Upper lobe of left lung (tissue), 4 donors: Measurements from ENCODE around the gene AQP2.

Experiments used
- CTCF ChIP-seq, 6 experiments: fragments of 450-650 bp in 4 of 6; fragments of 200-600 bp in 2 of 6; sonication (generic) in 2 of 6; IDR thresholded peaks; one replicate each; pipeline ENCODE4 v1.5.1; 2016 to 2019; ENCODE audit warnings: antibody characterized with exemption in 6 of 6
- POLR2A ChIP-seq, 4 donors: fragments of 450-650 bp; IDR thresholded peaks; one replicate each; pipeline ENCODE4 v1.5.1; 2016 to 2017; ENCODE audit warnings: antibody characterized with exemption in 4 of 4, mild to moderate bottlenecking in 2 of 4

- TF ChIP-seq CTCF (IDR thresholded peaks at IDR 0.05): no peak
- no peak for TF ChIP-seq POLR2A (IDR thresholded peaks at IDR 0.05)
Measured at GRCh38 chr12:49923035-49923644, 27.4 kb upstream of the AQP2 start.
